ENCODE results near the gene TBC1D24.

DNA sequence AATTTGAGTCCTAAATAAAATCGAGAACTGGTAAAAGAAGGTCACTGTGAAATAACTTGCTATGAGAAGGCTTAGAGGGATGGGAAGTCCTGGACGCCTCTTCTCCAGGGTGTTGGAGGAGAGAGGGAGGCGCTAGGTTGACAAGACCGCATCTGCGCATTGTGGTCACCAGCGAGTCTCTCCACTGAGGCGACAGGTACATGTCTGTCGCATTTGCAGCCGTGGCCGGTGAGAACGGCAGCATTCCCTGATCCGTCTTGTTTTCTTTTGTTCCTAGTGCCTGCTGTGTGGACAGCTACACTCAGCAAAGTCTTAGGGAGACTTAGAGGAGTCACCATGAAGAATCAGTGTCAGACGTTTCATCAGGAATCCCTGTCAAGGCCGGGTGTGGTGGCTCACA is 30.8 kb downstream of the TBC1D24 start:
- no peak for TF ChIP-seq POLR2A (IDR thresholded peaks at IDR 0.05; ENCODE audit: low read depth, low read length)
- TF ChIP-seq POLR2AphosphoS5 (IDR thresholded peaks at IDR 0.05; ENCODE audit: low read depth, low read length) = no peak
- no peak for TF ChIP-seq POU2F2 (IDR thresholded peaks at IDR 0.05; ENCODE audit: low read depth, low read length)
- TF ChIP-seq SPI1 (IDR thresholded peaks at IDR 0.05; ENCODE audit: low read depth, low read length) = no peak

All from GM12891 (cell line).